SK-N-SH treated with all-trans-retinoic acid at 6 μM for 48 hours (cell line): ENCODE data around the gene IGLL5.

ENCODE experiments used
- ATAC-seq: fragments of 200-7000 bp; cut with Tn5 transposase; 3 replicates; pipeline ENCODE4 v1.9.1; 2020; ENCODE audit warnings: mild to moderate bottlenecking, moderate library complexity
- ARNTL ChIP-seq: fragments of 450-650 bp; formaldehyde crosslinking; IDR thresholded peaks from 2 replicates; pipeline ENCODE4 v1.5.0; 2020; ENCODE audit warnings: low read depth, mild to moderate bottlenecking, moderate library complexity, borderline replicate concordance
- CREB5 ChIP-seq: fragments of 250-450 bp; sonication (Bioruptor Pico); IDR thresholded peaks from 2 replicates; pipeline ENCODE4 v1.5.1; 2020; ENCODE audit warnings: low read depth, mild to moderate bottlenecking, moderate library complexity
- CSDC2 ChIP-seq: fragments of 250-450 bp; sonication (Bioruptor Pico); IDR thresholded peaks from 2 replicates; pipeline ENCODE4 v1.5.0; 2020; ENCODE audit warnings: mild to moderate bottlenecking, moderate library complexity
- CSRNP3 ChIP-seq: fragments of 250-450 bp; sonication (Bioruptor Pico); IDR thresholded peaks from 2 replicates; pipeline ENCODE4 v1.5.1; 2021; ENCODE audit warnings: mild to moderate bottlenecking, moderate library complexity
- ESRRG ChIP-seq: fragments of 250-450 bp; sonication (Bioruptor Pico); IDR thresholded peaks from 2 replicates; pipeline ENCODE4 v1.6.1; 2021; ENCODE audit warnings: mild to moderate bottlenecking
- GLIS3 ChIP-seq: fragments of 250-450 bp; sonication (Bioruptor Pico); IDR thresholded peaks from 2 replicates; pipeline ENCODE4 v1.5.0; 2020; ENCODE audit warnings: mild to moderate bottlenecking, moderate library complexity
- ISL1 ChIP-seq: fragments of 250-450 bp; sonication (Bioruptor Pico); IDR thresholded peaks from 2 replicates; pipeline ENCODE4 v2.1.2; 2022; ENCODE audit warnings: mild to moderate bottlenecking, moderate library complexity
- OSR1 ChIP-seq: fragments of 250-450 bp; sonication (Bioruptor Pico); IDR thresholded peaks from 2 replicates; pipeline ENCODE4 v1.8.0; 2022; ENCODE audit warnings: moderate library complexity, mild to moderate bottlenecking, inconsistent platforms
- PATZ1 ChIP-seq: fragments of 250-450 bp; sonication (Bioruptor Pico); IDR thresholded peaks from 2 replicates; pipeline ENCODE4 v1.8.0; 2020; ENCODE audit warnings: mild to moderate bottlenecking, moderate library complexity, borderline replicate concordance
- POU6F1 ChIP-seq: fragments of 250-450 bp; sonication (Bioruptor Pico); IDR thresholded peaks from 2 replicates; pipeline ENCODE4 v1.8.0; 2021; ENCODE audit warnings: low read depth, mild to moderate bottlenecking, moderate library complexity, borderline replicate concordance
- PPARA ChIP-seq: fragments of 250-450 bp; sonication (Bioruptor Pico); IDR thresholded peaks from 2 replicates; pipeline ENCODE4 v1.5.0; 2020; ENCODE audit warnings: mild to moderate bottlenecking, borderline replicate concordance
- RARB ChIP-seq: fragments of 250-450 bp; sonication (Bioruptor Pico); IDR thresholded peaks from 2 replicates; pipeline ENCODE4 v1.8.0; 2021; ENCODE audit warnings: mild to moderate bottlenecking, moderate library complexity
- SNAI2 ChIP-seq: fragments of 250-450 bp; sonication (Bioruptor Pico); IDR thresholded peaks from 2 replicates; pipeline ENCODE4 v1.5.0; 2020; ENCODE audit warnings: mild to moderate bottlenecking, moderate library complexity
- TOX ChIP-seq: fragments of 250-450 bp; sonication (Bioruptor Pico); IDR thresholded peaks from 2 replicates; pipeline ENCODE4 v1.8.0; 2021; ENCODE audit warnings: mild to moderate bottlenecking, moderate library complexity, borderline replicate concordance
- TSHZ2 ChIP-seq: fragments of 250-450 bp; sonication (Bioruptor Pico); IDR thresholded peaks from 2 replicates; pipeline ENCODE4 v1.5.0; 2020; ENCODE audit warnings: mild to moderate bottlenecking, moderate library complexity
- ZFP3 ChIP-seq: fragments of 250-450 bp; sonication (Bioruptor Pico); IDR thresholded peaks from 2 replicates; pipeline ENCODE4 v1.5.0; 2020; ENCODE audit warnings: mild to moderate bottlenecking, moderate library complexity
- ZFP30 ChIP-seq: fragments of 450-650 bp; formaldehyde crosslinking; IDR thresholded peaks from 2 replicates; pipeline ENCODE4 v1.5.0; 2022; ENCODE audit warnings: mild to moderate bottlenecking, moderate library complexity
- ZNF565 ChIP-seq: fragments of 450-650 bp; formaldehyde crosslinking; conservative IDR thresholded peaks from 2 replicates; pipeline ENCODE4 v1.5.0; 2020; ENCODE audit warnings: low read depth, mild to moderate bottlenecking, moderate library complexity
- ZNF70 ChIP-seq: fragments of 450-650 bp; formaldehyde crosslinking; IDR thresholded peaks from 2 replicates; pipeline ENCODE4 v1.5.0; 2020; ENCODE audit warnings: mild to moderate bottlenecking, moderate library complexity
- ZNF8 ChIP-seq: fragments of 450-650 bp; formaldehyde crosslinking; IDR thresholded peaks from 2 replicates; pipeline ENCODE4 v1.5.0; 2020; ENCODE audit warnings: mild to moderate bottlenecking, moderate library complexity

Gene IGLL5

GRCh38 chr22:22890085-22890484, 2.5 kb downstream of the IGLL5 start:
- ATAC-seq, result no peak
- no peak for TF ChIP-seq POU6F1 (CRISPR knock-in tag)
- no peak for TF ChIP-seq TSHZ2 (CRISPR knock-in tag)
- TF ChIP-seq TOX (CRISPR knock-in tag), result no peak
- no peak for TF ChIP-seq SNAI2
- TF ChIP-seq OSR1 (CRISPR knock-in tag), result no peak
- no peak for TF ChIP-seq CSDC2 (CRISPR knock-in tag)
- no peak for TF ChIP-seq RARB (CRISPR knock-in tag)
- no peak for TF ChIP-seq CSRNP3 (CRISPR knock-in tag)
- no peak for TF ChIP-seq PPARA (CRISPR knock-in tag)
- TF ChIP-seq GLIS3 (CRISPR knock-in tag), result no peak
- no peak for TF ChIP-seq PATZ1 (CRISPR knock-in tag)
- no peak for TF ChIP-seq ZNF8 (CRISPR knock-in tag)
- no peak for TF ChIP-seq ARNTL
- no peak for TF ChIP-seq ESRRG
- TF ChIP-seq ISL1 (CRISPR knock-in tag), result no peak
- TF ChIP-seq ZNF70 (CRISPR knock-in tag), result no peak
- no peak for TF ChIP-seq ZNF565
- TF ChIP-seq ZFP3 (CRISPR knock-in tag), result no peak
- TF ChIP-seq ZFP30 (CRISPR knock-in tag), result no peak

- no peak for TF ChIP-seq ISL1 (CRISPR knock-in tag)
- no peak for TF ChIP-seq GLIS3 (CRISPR knock-in tag)
- TF ChIP-seq ZFP30 (CRISPR knock-in tag), result no peak
- no peak for TF ChIP-seq ARNTL
- TF ChIP-seq ESRRG, result no peak
- TF ChIP-seq ZNF8 (CRISPR knock-in tag), result no peak
- TF ChIP-seq PPARA (CRISPR knock-in tag), result no peak
- TF ChIP-seq POU6F1 (CRISPR knock-in tag), result no peak
- TF ChIP-seq ZNF565, result no peak
- TF ChIP-seq CREB5 (CRISPR knock-in tag), result no peak
- no peak for TF ChIP-seq ZFP3 (CRISPR knock-in tag)
- TF ChIP-seq RARB (CRISPR knock-in tag), result no peak
- ATAC-seq, result no peak
These were observed 3.6 kb downstream of the IGLL5 start for GRCh38 chr22:22891139-22891621.
